Hepatocyte (in vitro differentiated cells): Measurements from ENCODE around the gene SLX1A. TPM values are rescaled to one million over a fixed set of nuclear protein-coding genes. Genes with fewer than 3 reads are reported as not detected.
"Not testable (repeated sequence)": the region's sequence is repeated elsewhere in the genome, so short reads cannot be mapped to it uniquely, and the experiment has no call there.

Experiments used
- DNase-seq: peaks from one replicate; pipeline ENCODE4 v3.0.0-alpha.2; 2016; ENCODE audit warnings: low spot score
- H2AFZ ChIP-seq: fragments of 200-600 bp; sonication (generic); 2 replicates; pipeline ENCODE4 v1.6.0; 2016; ENCODE audit warnings: antibody characterized with exemption, mild to moderate bottlenecking
- H3K27ac ChIP-seq: fragments of 200-600 bp; sonication (generic); 2 replicates; pipeline ENCODE4 v1.5.1; 2016; ENCODE audit warnings: mild to moderate bottlenecking
- H3K27me3 ChIP-seq: fragments of 200-600 bp; sonication (generic); 2 replicates; pipeline ENCODE4 v1.6.1; 2016
- H3K36me3 ChIP-seq: fragments of 200-600 bp; sonication (generic); replicated peaks from 2 replicates; pipeline ENCODE4 v1.5.1; 2016; ENCODE audit warnings: low read depth; ENCODE audit not compliant: insufficient read depth
- H3K4me1 ChIP-seq: fragments of 200-600 bp; sonication (generic); 2 replicates; pipeline ENCODE4 v1.5.1; 2016; ENCODE audit warnings: mild to moderate bottlenecking, moderate library complexity; ENCODE audit not compliant: insufficient read depth
- H3K4me2 ChIP-seq: fragments of 200-600 bp; sonication (generic); 2 replicates; pipeline ENCODE4 v1.6.0; 2016
- H3K4me3 ChIP-seq: fragments of 200-600 bp; sonication (generic); 2 replicates; pipeline ENCODE4 v1.5.1; 2016; ENCODE audit warnings: mild to moderate bottlenecking
- H3K79me2 ChIP-seq: fragments of 200-600 bp; sonication (generic); 2 replicates; pipeline ENCODE4 v1.6.0; 2017; ENCODE audit warnings: mild to moderate bottlenecking
- H3K9me2 ChIP-seq: fragments of 200-600 bp; sonication (generic); replicated peaks from 2 replicates; pipeline ENCODE4 v1.6.0; 2017; ENCODE audit warnings: mild to moderate bottlenecking; ENCODE audit not compliant: insufficient read depth
- H3K9me3 ChIP-seq: fragments of 200-600 bp; sonication (generic); 2 replicates; pipeline ENCODE4 v1.5.1; 2016; ENCODE audit warnings: low read depth, mild to moderate bottlenecking
- H4K20me1 ChIP-seq: fragments of 200-600 bp; sonication (generic); 2 replicates; pipeline ENCODE4 v1.6.0; 2016; ENCODE audit warnings: mild to moderate bottlenecking; ENCODE audit not compliant: insufficient read depth, poor library complexity, severe bottlenecking
- WGBS: methylation state at CpG from one replicate; pipeline ENCODE4 v1.1.6; 2016; ENCODE audit warnings: low lambda C conversion rate; ENCODE audit errors: missing lambda C conversion rate; 5-methylcytosine and 5-hydroxymethylcytosine counted together
- polyA plus RNA-seq: library from polyadenylated mRNA; unstranded; fragments of >200 nt; fragmentation: Nextera tagmentation; extraction: Ambion mirVana; gene quantifications from 2 replicates; pipeline ENCODE4 v1.2.1, GENCODE V29; 2016
- total RNA-seq: library from RNA; depleted of rRNA; stranded (reverse); fragments of >200 nt; gene quantifications from 2 replicates; pipeline ENCODE4 v1.2.3, GENCODE V29; 2014

The SLX1A gene
- total and polyA plus RNA-seq, 2 experiments from 2014 or later, result 25.1 to 111 TPM

GRCh38 chr16:30199608-30200343, 6.1 kb downstream of the SLX1A start:
- H3K9me3 ChIP-seq, H3K79me2 ChIP-seq, H3K4me1 ChIP-seq, H3K4me3 ChIP-seq, H3K36me3 ChIP-seq, H3K27me3 ChIP-seq, H3K9me2 ChIP-seq, DNase-seq, H4K20me1 ChIP-seq, H3K27ac ChIP-seq, H3K4me2 ChIP-seq, H2AFZ ChIP-seq: not testable (repeated sequence)
- no CpG with 5 or more reads among the region's 15 CpGs for WGBS

- not testable (repeated sequence) for DNase-seq, H3K27me3 ChIP-seq
- WGBS, result 4% methylated on average over 19 of the region's 52 CpGs
These were observed 12.0 kb downstream of the SLX1A start for GRCh38 chr16:30205541-30206236.

GRCh38 chr16:30206252-30206651, 12.6 kb downstream of the SLX1A start:
- DNase-seq, H2AFZ ChIP-seq, H3K79me2 ChIP-seq, H3K9me3 ChIP-seq, H3K27ac ChIP-seq, H3K36me3 ChIP-seq, H3K4me1 ChIP-seq, H3K27me3 ChIP-seq, H4K20me1 ChIP-seq, H3K9me2 ChIP-seq, H3K4me3 ChIP-seq: not testable (repeated sequence)
- no CpG with 5 or more reads among the region's 33 CpGs for whole genome bisulfite sequencing
- peak overlapping the region; percentile 88 for H3K4me2 ChIP-seq

More at GRCh38 chr16:30205541-30206236, 12.0 kb downstream of the SLX1A start:
- not testable (repeated sequence) for H3K4me3 ChIP-seq, H3K79me2 ChIP-seq, H3K27ac ChIP-seq, H2AFZ ChIP-seq, H3K9me2 ChIP-seq, H4K20me1 ChIP-seq, H3K9me3 ChIP-seq, H3K4me1 ChIP-seq, H3K36me3 ChIP-seq
- peak overlapping the region; percentile 88 for H3K4me2 ChIP-seq

GRCh38 chr16:30207063-30207704, 13.5 kb downstream of the SLX1A start:
- not testable (repeated sequence) for H3K9me3 ChIP-seq, H3K27me3 ChIP-seq, H2AFZ ChIP-seq, H3K36me3 ChIP-seq, H3K9me2 ChIP-seq, H3K4me3 ChIP-seq, H3K79me2 ChIP-seq, H3K27ac ChIP-seq, H4K20me1 ChIP-seq, H3K4me1 ChIP-seq, H3K4me2 ChIP-seq, DNase-seq
- WGBS, result 7% methylated on average over 2 of the region's 9 CpGs

- not testable (repeated sequence) for H2AFZ ChIP-seq, H3K4me1 ChIP-seq, H3K79me2 ChIP-seq, H4K20me1 ChIP-seq, H3K27me3 ChIP-seq, H3K9me2 ChIP-seq, H3K4me3 ChIP-seq, H3K27ac ChIP-seq, DNase-seq, H3K9me3 ChIP-seq, H3K36me3 ChIP-seq, H3K4me2 ChIP-seq
- whole genome bisulfite sequencing, result no CpG with 5 or more reads among the region's 6 CpGs
These were observed 15.4 kb downstream of the SLX1A start for GRCh38 chr16:30209032-30209431.

- not testable (repeated sequence) for H3K27ac ChIP-seq, H3K4me1 ChIP-seq, H3K9me2 ChIP-seq, H2AFZ ChIP-seq, H3K36me3 ChIP-seq, DNase-seq, H3K4me2 ChIP-seq, H3K9me3 ChIP-seq, H4K20me1 ChIP-seq, H3K27me3 ChIP-seq, H3K79me2 ChIP-seq, H3K4me3 ChIP-seq
- no CpG with 5 or more reads among the region's 4 CpGs for WGBS
These were observed 17.7 kb downstream of the SLX1A start for GRCh38 chr16:30211414-30211813.

GRCh38 chr16:30217082-30217481, 23.4 kb downstream of the SLX1A start:
- H3K4me2 ChIP-seq, DNase-seq, H3K27ac ChIP-seq, H2AFZ ChIP-seq, H3K4me1 ChIP-seq, H3K36me3 ChIP-seq, H3K9me3 ChIP-seq, H3K79me2 ChIP-seq, H3K4me3 ChIP-seq, H4K20me1 ChIP-seq, H3K27me3 ChIP-seq, H3K9me2 ChIP-seq: not testable (repeated sequence)
- WGBS, result 92% methylated on average over 5 of the region's 5 CpGs
